ENCODE data around the gene CDHR5. TPM values are rescaled to one million over a fixed set of nuclear protein-coding genes. Genes with fewer than 3 reads are reported as not detected.
A peak's percentile ranks its signal among the peaks of the same experiment; 100 is the strongest.

Gene CDHR5
- total RNA-seq, 2 donors from 2014 or later, result not detected

DNA sequence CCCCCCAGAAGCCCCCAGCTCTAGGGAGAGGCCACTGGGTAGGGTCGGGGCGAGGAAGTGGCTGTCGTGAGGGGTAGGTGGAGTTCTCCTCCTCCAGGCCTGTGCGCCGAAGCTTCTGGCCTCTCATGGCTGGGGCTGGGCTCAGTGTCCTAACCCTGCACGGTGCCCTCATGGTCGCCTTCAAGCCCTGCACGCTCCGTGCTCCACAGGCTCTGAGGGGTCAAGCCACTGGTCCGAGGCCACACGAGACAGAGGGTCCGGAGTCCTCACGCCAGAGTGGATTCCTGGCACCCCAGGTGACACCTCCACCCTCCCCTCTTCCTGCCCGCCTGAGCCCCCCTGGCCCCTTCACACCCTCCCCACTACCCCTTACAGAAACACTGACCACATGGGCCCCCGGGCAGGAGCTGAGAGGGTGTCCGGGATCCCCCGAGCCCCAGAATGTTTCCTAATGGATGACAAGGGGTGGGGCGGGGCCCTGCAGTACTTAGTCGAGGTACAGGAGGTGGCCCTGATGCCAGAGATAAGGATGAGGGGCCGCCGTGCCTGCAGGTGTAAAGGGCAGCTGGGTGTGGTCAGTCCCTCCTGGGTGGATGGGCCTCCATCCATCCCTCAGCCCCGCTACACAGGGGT is 997 bp upstream of the CDHR5 start:
- Mint-ChIP-seq H3K27ac (no peak overlapping the region), H3K4me3 (no peak overlapping the region), H3K27me3 (peaks cover 26% of the 10 kb centered on the region), H3K36me3 (ENCODE audit: low read depth) (peaks cover 3% of the 10 kb centered on the region), H3K4me1 (peaks cover 19% of the 10 kb centered on the region)
- H3K9me3 ChIP-seq (ENCODE audit: control insufficient read depth, low read length, poor library complexity, severe bottlenecking), result no peaks in the 10 kb centered on the region
- DNase-seq (no peak), ATAC-seq (no peak)

DNA sequence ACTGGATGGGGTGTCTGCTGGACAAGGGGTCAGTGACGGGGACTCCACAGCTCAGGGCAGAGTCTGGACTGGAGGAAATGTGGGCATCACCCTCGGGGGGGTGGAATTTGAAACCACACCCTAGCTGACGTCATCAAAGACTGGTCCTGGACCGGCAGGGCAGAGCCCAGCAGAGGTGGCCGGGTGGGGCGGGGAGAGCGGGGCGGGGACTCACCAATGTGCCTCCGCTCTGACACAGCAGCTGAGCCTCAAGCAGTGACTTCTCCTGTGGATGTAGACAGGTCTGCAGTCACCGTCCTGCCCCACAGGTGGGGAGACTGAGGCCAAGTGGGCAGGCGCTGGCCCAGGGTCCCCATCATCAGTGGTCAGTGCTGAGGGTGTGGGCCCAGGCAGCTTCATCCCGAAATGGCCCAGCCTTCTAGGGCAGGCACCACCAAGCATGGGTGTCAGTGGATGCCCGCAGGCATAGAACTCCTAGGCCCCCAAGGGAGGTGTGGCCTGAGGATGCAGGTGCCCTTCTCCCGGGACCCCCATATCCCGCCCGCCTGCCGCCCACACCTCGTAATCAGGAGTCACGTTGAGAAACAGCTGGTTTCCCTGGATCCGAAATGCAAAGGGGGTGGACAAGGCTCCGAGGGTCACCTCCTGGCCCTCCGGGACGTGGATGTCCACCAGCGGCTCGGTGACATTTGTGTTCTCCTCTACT is 603 bp downstream of the CDHR5 start:
- H3K4me3 Mint-ChIP-seq, result no peak overlapping the region
- peaks cover 14% of the 10 kb centered on the region for H3K4me1 Mint-ChIP-seq
- peaks cover 3% of the 10 kb centered on the region for H3K36me3 Mint-ChIP-seq (ENCODE audit: low read depth)
- no peak overlapping the region for H3K27ac Mint-ChIP-seq
- H3K27me3 Mint-ChIP-seq, result peaks cover 21% of the 10 kb centered on the region
- H3K9me3 ChIP-seq (ENCODE audit: control insufficient read depth, low read length, poor library complexity, severe bottlenecking), result no peaks in the 10 kb centered on the region
- DNase-seq (no peak), ATAC-seq (no peak)

GRCh38 chr11:623349-623869 is 1.3 kb downstream of the CDHR5 start:
- Mint-ChIP-seq H3K27me3 (peaks cover 15% of the 10 kb centered on the region), H3K4me3 (no peak overlapping the region), H3K36me3 (ENCODE audit: low read depth) (peaks cover 3% of the 10 kb centered on the region), H3K27ac (no peak overlapping the region), H3K4me1 (peaks cover 6% of the 10 kb centered on the region)
- no peak for ATAC-seq
- DNase-seq, result no peak
- H3K9me3 ChIP-seq (ENCODE audit: control insufficient read depth, low read length, poor library complexity, severe bottlenecking), result no peaks in the 10 kb centered on the region

DNA sequence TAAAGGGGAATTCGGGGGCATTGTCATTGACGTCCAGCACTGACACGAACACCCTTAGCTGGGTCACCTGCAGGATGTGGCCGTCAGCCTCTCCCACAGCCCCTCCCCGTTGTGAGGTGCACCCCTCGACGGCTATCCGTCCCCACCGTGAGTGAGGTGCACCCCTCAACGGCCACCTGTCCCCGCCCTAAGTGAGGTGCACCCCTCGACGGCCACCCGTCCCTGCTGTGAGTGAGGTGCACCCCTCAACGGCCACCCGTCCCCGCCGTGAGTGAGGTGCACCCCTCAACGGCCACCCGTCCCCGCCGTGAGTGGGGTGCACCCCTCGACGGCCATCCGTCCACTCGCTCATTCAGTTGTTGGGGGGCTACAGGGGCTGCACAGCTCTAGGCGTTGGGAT is 2.9 kb downstream of the CDHR5 start:
- no peak for DNase-seq
- Mint-ChIP-seq H3K27me3 (peaks cover 5% of the 10 kb centered on the region), H3K36me3 (ENCODE audit: low read depth) (peaks cover 3% of the 10 kb centered on the region), H3K4me1 (no peaks in the 10 kb centered on the region), H3K27ac (no peak overlapping the region), H3K4me3 (no peak overlapping the region)
- ATAC-seq, result no peak
- no peaks in the 10 kb centered on the region for H3K9me3 ChIP-seq (ENCODE audit: control insufficient read depth, low read length, poor library complexity, severe bottlenecking)

GRCh38 chr11:620935-621814 is 3.6 kb downstream of the CDHR5 start:
- H3K9me3 ChIP-seq (ENCODE audit: control insufficient read depth, low read length, poor library complexity, severe bottlenecking), result no peaks in the 10 kb centered on the region
- Mint-ChIP-seq H3K27ac (no peak overlapping the region), H3K36me3 (ENCODE audit: low read depth) (peaks cover 3% of the 10 kb centered on the region), H3K4me1 (peaks cover 2% of the 10 kb centered on the region), H3K4me3 (no peak overlapping the region), H3K27me3 (peaks cover 5% of the 10 kb centered on the region)
- no peak for ATAC-seq
- DNase-seq, result no peak

DNA sequence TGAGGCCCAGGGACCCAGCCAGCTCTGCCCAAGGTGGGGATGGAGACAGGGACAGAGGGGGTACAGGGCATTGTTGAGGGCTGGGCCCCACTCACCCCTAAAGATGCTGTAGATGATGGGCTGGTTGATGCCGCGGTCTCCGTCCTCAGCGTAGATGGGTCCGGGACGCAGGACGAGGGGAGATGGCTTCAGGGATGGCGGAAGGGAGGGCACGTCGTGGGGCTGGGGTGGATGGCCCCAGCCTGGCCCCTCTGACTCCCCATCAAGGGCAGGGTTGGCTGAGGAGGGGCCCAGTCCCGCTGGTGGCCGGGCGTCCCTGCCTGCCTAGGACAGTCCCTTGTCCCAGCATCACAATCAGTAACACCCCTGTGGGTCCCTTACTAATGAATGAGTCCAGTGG is 4.6 kb downstream of the CDHR5 start:
- Mint-ChIP-seq H3K36me3 (ENCODE audit: low read depth) (peaks cover 3% of the 10 kb centered on the region), H3K4me3 (no peak overlapping the region), H3K27ac (no peak overlapping the region), H3K4me1 (peaks cover 4% of the 10 kb centered on the region), H3K27me3 (peaks cover 5% of the 10 kb centered on the region)
- no peak for DNase-seq
- no peak for ATAC-seq
- no peaks in the 10 kb centered on the region for H3K9me3 ChIP-seq (ENCODE audit: control insufficient read depth, low read length, poor library complexity, severe bottlenecking)

DNA sequence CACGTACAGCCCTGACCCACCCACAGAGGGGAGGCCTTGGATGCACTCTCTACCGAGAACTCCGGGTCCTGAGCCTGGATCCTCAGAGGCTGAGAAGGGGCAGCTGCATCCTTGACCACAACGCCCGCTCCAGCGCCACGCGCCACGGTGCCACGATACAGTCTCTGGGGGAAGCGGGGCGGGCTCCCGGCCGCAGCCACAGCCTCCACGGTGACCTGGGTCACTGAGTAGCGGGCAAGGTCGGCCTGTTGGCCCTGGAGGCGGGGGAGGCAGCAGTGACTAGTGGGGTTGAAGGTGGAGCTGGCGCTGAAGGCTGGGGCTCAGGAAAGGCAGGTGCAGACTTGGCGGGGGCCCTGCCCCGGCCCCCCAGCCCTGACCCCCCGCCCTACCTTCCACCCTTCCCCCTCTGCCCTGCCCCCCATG is 5.1 kb downstream of the CDHR5 start:
- Mint-ChIP-seq H3K4me1 (peaks cover 4% of the 10 kb centered on the region), H3K4me3 (no peak overlapping the region)

GRCh38 chr11:618856-619627 is 5.7 kb downstream of the CDHR5 start:
- Mint-ChIP-seq H3K27me3 (peaks cover 5% of the 10 kb centered on the region), H3K36me3 (ENCODE audit: low read depth) (peaks cover 3% of the 10 kb centered on the region), H3K4me3 (no peak overlapping the region), H3K4me1 (peaks cover 7% of the 10 kb centered on the region), H3K27ac (no peak overlapping the region)
- ATAC-seq, result no peak
- DNase-seq, result no peak
- no peaks in the 10 kb centered on the region for H3K9me3 ChIP-seq (ENCODE audit: control insufficient read depth, low read length, poor library complexity, severe bottlenecking)

More for the DNA sequence above, 5.1 kb downstream of the CDHR5 start:
- ATAC-seq (no peak), DNase-seq (no peak)
- Mint-ChIP-seq H3K27ac (no peak overlapping the region), H3K27me3 (peaks cover 5% of the 10 kb centered on the region), H3K36me3 (ENCODE audit: low read depth) (peaks cover 3% of the 10 kb centered on the region)
- H3K9me3 ChIP-seq (ENCODE audit: control insufficient read depth, low read length, poor library complexity, severe bottlenecking), result no peaks in the 10 kb centered on the region

- Mint-ChIP-seq H3K27me3 (peaks cover under 1% of the 10 kb centered on the region), H3K4me3 (peak overlapping the region; percentile 47), H3K4me1 (peaks cover 10% of the 10 kb centered on the region), H3K27ac (no peak overlapping the region), H3K36me3 (ENCODE audit: low read depth) (no peaks in the 10 kb centered on the region)
- DNase-seq (no peak), ATAC-seq (no peak)
- H3K9me3 ChIP-seq (ENCODE audit: control insufficient read depth, low read length, poor library complexity, severe bottlenecking), result no peaks in the 10 kb centered on the region
Measured at GRCh38 chr11:617912-618682, 6.7 kb downstream of the CDHR5 start.

- no peak for DNase-seq
Measured at GRCh38 chr11:617199-617911, 7.4 kb downstream of the CDHR5 start.

DNA sequence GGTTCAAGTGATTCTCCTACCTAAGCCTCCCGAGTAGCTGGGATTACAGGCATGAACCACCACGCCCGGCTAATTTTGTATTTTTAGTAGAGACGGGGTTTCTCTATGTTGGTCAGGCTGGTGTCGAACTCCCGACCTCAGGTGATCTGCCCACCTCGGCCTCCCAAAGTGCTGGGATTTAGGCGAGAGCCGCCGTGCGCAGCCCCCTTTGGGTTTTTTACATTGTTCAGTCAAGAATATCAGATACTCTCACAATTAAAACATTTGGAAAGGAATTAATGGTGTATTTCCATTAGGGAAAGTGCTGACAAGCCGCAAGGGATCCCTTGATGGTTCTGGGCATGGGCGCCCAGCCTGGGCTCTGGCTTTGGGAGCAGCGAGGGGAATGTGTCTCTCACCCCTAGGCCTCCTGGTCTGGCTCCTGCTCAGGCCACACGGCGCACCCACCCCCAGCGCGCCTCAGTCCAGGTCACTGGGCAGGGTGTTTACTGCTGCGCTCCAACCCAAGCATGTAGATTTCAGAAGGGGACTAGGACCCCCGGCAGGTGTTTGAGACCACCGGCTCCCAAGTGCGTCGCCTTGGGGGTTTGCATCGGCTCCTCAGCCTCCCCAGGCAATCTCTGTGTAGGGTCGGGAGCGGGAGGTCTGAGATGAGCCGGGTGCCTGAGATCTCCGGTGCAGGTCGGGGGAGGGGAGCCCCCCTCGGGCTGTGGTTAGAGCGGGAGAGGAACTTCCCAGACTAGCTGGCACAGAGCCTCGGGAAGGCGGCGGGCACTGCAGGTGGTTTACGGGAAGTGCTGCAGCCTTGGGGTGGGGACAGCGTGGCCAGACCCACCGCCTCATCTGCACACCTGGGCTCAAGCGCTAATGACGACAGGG is 8.2 kb downstream of the CDHR5 start:
- ATAC-seq (no peak), DNase-seq (no peak)
- Mint-ChIP-seq H3K4me3 (peak overlapping the region; percentile 90), H3K27me3 (no peaks in the 10 kb centered on the region), H3K4me1 (peaks cover 13% of the 10 kb centered on the region), H3K27ac (peak overlapping the region; percentile 85), H3K36me3 (ENCODE audit: low read depth) (no peaks in the 10 kb centered on the region)
- no peaks in the 10 kb centered on the region for H3K9me3 ChIP-seq (ENCODE audit: control insufficient read depth, low read length, poor library complexity, severe bottlenecking)

More at GRCh38 chr11:617199-617911, 7.4 kb downstream of the CDHR5 start:
- H3K9me3 ChIP-seq (ENCODE audit: control insufficient read depth, low read length, poor library complexity, severe bottlenecking), result no peaks in the 10 kb centered on the region
- ATAC-seq, result no peak
- Mint-ChIP-seq H3K4me1 (peaks cover 10% of the 10 kb centered on the region), H3K36me3 (ENCODE audit: low read depth) (no peaks in the 10 kb centered on the region), H3K27ac (no peak overlapping the region), H3K4me3 (peak overlapping the region; percentile 47), H3K27me3 (no peaks in the 10 kb centered on the region)

Measured in T-helper 17 cell (primary cell).